B cell (primary cell): ENCODE results near the gene SHISA8. TPM values are rescaled to one million over a fixed set of nuclear protein-coding genes. Genes with fewer than 3 reads are reported as not detected.

Experiments
- ATAC-seq: fragments of 200-7000 bp; cut with Tn5 transposase; one replicate; pipeline ENCODE4 v1.10.0; 2021; ENCODE audit warnings: low read depth, mild to moderate bottlenecking, moderate number of reproducible peaks, moderate library complexity
- CTCF ChIA-PET: fragments of 350-600 bp; sonication (Branson Sonifier 250); formaldehyde crosslinking; loops from one replicate; lab custom pipeline; 2021; ENCODE audit warnings: antibody characterized with exemption, inconsistent platforms; lab: Charles Lee
- POLR2A ChIA-PET: fragments of 350-600 bp; sonication (Branson Sonifier 250); formaldehyde crosslinking; loops from one replicate; lab custom pipeline; 2021; ENCODE audit warnings: antibody characterized with exemption; lab: Charles Lee
- DNase-seq: peaks from one replicate; pipeline ENCODE4 v3.0.0; 2013
- H2AFZ ChIP-seq: 2 replicates; pipeline ENCODE4 v1.6.1; 2012; ENCODE audit warnings: mild to moderate bottlenecking, low read depth, low read length; ENCODE audit not compliant: insufficient read depth, poor library complexity, severe bottlenecking
- H3K27ac ChIP-seq, 2 donors: 1 replicate in 1 of 2; 2 replicates in 1 of 2; pipeline ENCODE4 v1.5.1; 2012 to 2013; ENCODE audit warnings: low read length in 2 of 2, mild to moderate bottlenecking in 2 of 2, moderate library complexity in 1 of 2
- H3K27me3 ChIP-seq, 4 experiments: fragments of 200-600 bp in 1 of 4; sonication (generic) in 1 of 4; replicated peaks in 1 of 4; 1 replicate in 2 of 4; 2 replicates in 2 of 4; pipeline versions ENCODE4 v1.6.1 to v1.7.0; 2013 to 2016; ENCODE audit warnings: low read length in 3 of 4, mild to moderate bottlenecking in 2 of 4, mixed read lengths in 1 of 4, moderate library complexity in 1 of 4; ENCODE audit not compliant: insufficient read depth in 4 of 4, control insufficient read depth in 3 of 4; ENCODE audit errors: control extremely low read depth in 1 of 4
- H3K36me3 ChIP-seq, 2 experiments: replicated peaks in 1 of 2; 1 replicate in 1 of 2; 2 replicates in 1 of 2; pipeline versions ENCODE4 v1.6.1 to v1.7.1; 2013; ENCODE audit warnings: low read length in 1 of 2; ENCODE audit not compliant: insufficient read depth in 2 of 2, control insufficient read depth in 1 of 2; ENCODE audit errors: control extremely low read depth in 1 of 2, extremely low read depth in 1 of 2
- H3K4me1 ChIP-seq, 2 donors: fragments of 200-600 bp in 1 of 2; sonication (generic) in 1 of 2; 1 replicate in 1 of 2; 2 replicates in 1 of 2; pipeline versions ENCODE4 v1.5.1 to v1.6.1; 2013 to 2017; ENCODE audit warnings: low read length in 2 of 2; ENCODE audit not compliant: control insufficient read depth in 2 of 2, insufficient read depth in 2 of 2
- H3K4me2 ChIP-seq: replicated peaks from 2 replicates; pipeline ENCODE3; 2012; ENCODE audit warnings: mild to moderate bottlenecking, low read depth, low read length; ENCODE audit not compliant: poor library complexity, severe bottlenecking
- H3K4me3 ChIP-seq, 5 experiments: fragments of 200-600 bp in 1 of 5; sonication (generic) in 1 of 5; 1 replicate in 3 of 5; 2 replicates in 2 of 5; pipeline versions ENCODE4 v1.5.1 to v1.7.0; 2011 to 2016; ENCODE audit warnings: low read length in 4 of 5, mild to moderate bottlenecking in 4 of 5, low read depth in 2 of 5, control low read depth in 1 of 5, moderate library complexity in 1 of 5; ENCODE audit not compliant: insufficient read depth in 1 of 5; ENCODE audit errors: control extremely low read depth in 1 of 5, extremely low read depth in 1 of 5
- H3K79me2 ChIP-seq: fragments of 200-600 bp; sonication (generic); one replicate; pipeline ENCODE4 v1.6.0; 2016; ENCODE audit warnings: low read length; ENCODE audit not compliant: control insufficient read depth, insufficient read depth
- H3K9ac ChIP-seq: fragments of 200-600 bp; sonication (generic); 2 replicates; pipeline ENCODE4 v1.6.1; 2017; ENCODE audit warnings: mild to moderate bottlenecking, low read length, moderate library complexity
- H3K9me3 ChIP-seq, 3 donors: one replicate each; pipeline versions ENCODE4 v1.6.1 to v1.7.1; 2013; ENCODE audit warnings: low read length in 2 of 3; ENCODE audit not compliant: control insufficient read depth in 2 of 3, insufficient read depth in 1 of 3; ENCODE audit errors: control extremely low read depth in 1 of 3
- H4K20me1 ChIP-seq: 2 replicates; pipeline ENCODE4 v1.6.0; 2012; ENCODE audit warnings: mild to moderate bottlenecking, low read length; ENCODE audit not compliant: insufficient read depth, control insufficient read depth, poor library complexity, severe bottlenecking
- H3K27ac Mint-ChIP-seq: one replicate; pipeline ENCODE4 v1.8.0; 2021; ENCODE audit warnings: mixed read lengths
- H3K27me3 Mint-ChIP-seq: one replicate; pipeline ENCODE4 v1.8.0; 2021; ENCODE audit warnings: mixed read lengths
- H3K4me1 Mint-ChIP-seq: one replicate; pipeline ENCODE4 v1.8.0; 2021; ENCODE audit warnings: mixed read lengths
- H3K4me3 Mint-ChIP-seq: one replicate; pipeline ENCODE4 v1.8.0; 2021; ENCODE audit warnings: mixed read lengths
- H3K9me3 Mint-ChIP-seq: one replicate; pipeline ENCODE4 v1.8.0; 2022; ENCODE audit warnings: mixed read lengths; ENCODE audit not compliant: insufficient read depth
- CTCF ChIP-seq: fragments of 200-600 bp; IDR thresholded peaks from one replicate; pipeline ENCODE4 v1.8.0; 2022; ENCODE audit warnings: antibody characterized with exemption, mild to moderate bottlenecking
- EZH2 ChIP-seq: IDR thresholded peaks from 2 replicates; pipeline ENCODE4 v1.6.1; 2012; ENCODE audit warnings: borderline replicate concordance, low read depth, mild to moderate bottlenecking, moderate library complexity, low read length; ENCODE audit not compliant: insufficient read depth, poor library complexity, severe bottlenecking
- WGBS: methylation state at CpG from one replicate; pipeline ENCODE4 v1.1.5; 2013; ENCODE audit warnings: missing lambda C conversion rate; ENCODE audit not compliant: insufficient coverage; 5-methylcytosine and 5-hydroxymethylcytosine counted together
- intact Hi-C: fragments of 100-400 bp; cut with micrococcal nuclease; formaldehyde crosslinking; loops from one replicate; pipeline ENCODE4 v1.10.0; 2022
- polyA plus RNA-seq: library from polyadenylated mRNA; depleted of rRNA; stranded (reverse); fragments of >200 nt; gene quantifications from 2 replicates; pipeline ENCODE4 v1.2.3, GENCODE V29; 2012
- total RNA-seq, 2 donors: library from RNA; stranded (reverse); fragments of 120-200 nt in 1 of 2; gene quantifications; 1 replicate in 1 of 2; 2 replicates in 1 of 2; pipeline versions ENCODE4 v1.2.3 to v1.2.4, GENCODE V29; 2013 to 2022

Gene SHISA8
- total and polyA plus RNA-seq, 2 donors (not counting 1 experiment from before 2014, with no cell fraction given): 22.4 to 46.5 TPM

DNA sequence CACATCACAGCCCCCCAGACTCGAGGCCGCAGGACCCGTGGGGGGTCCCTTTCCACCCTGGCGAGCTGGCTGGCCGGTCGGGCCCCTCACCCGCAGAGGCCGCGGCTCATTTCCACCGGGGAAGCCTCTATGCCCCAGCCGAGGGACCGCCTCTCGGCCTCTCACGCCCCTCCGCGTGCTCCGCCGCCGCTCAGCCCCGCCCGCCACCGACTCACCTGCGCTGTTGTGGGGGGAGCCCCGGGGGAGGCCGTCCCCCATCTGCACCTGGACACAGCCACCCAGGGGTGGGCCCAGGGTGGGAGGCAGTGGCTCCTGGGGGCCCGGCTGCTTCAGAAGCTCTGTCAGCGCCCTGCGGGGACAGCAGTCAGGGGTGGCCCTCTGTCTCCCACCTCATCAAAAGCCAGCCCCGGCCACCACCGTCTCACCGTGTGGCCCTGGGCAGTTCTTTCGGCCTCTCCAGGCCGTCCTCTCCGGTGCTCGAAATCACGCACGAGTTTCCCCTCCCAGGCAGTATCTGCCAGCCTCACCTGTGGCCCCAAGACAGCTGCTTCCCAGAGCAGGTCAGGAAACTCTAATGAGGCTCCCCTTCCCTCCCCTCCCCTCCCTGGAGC lies 3.8 kb downstream of the SHISA8 start:
- Histone ChIP-seq H3K36me3 (peaks cover 0 to 5% of the 10 kb centered on the region in 2 experiments), H3K4me3 (peak overlapping the region in 4 of 5 experiments; percentile 35 to 57 (median 50)), H3K4me2 (peak overlapping the region; percentile 98), H3K79me2 (peaks cover 13% of the 10 kb centered on the region), H3K27me3 (peaks cover 0 to 49% (median 23%) of the 10 kb centered on the region in 4 experiments), H3K9ac (peak overlapping the region; percentile 66), H2AFZ (peak overlapping the region; percentile 58), H3K4me1 (peaks cover 68 to 69% of the 10 kb centered on the region in 2 donors), H3K27ac (no peak overlapping the region), H3K9me3 (peaks cover 0 to 5% (median 0%) of the 10 kb centered on the region in 3 donors), H4K20me1 (peaks cover 36% of the 10 kb centered on the region)
- no peaks in the 10 kb centered on the region for H3K9me3 Mint-ChIP-seq
- peak; percentile 78 for TF ChIP-seq EZH2
- TF ChIP-seq CTCF: no peak
- ATAC-seq: peak; percentile 13
- peak overlapping the region; percentile 83 for H3K4me3 Mint-ChIP-seq
- ChIA-PET CTCF (interaction anchor here (0.9 to 3.9 kb wide), 5 partner anchors 14 to 214 kb away, joined by 3 to 22 read pairs (median 4); no protein-coding TSS in a partner anchor), POLR2A (interaction anchor here (0.6 to 5.0 kb wide), 6 partner anchors 9 to 80 kb away, joined by 3 to 32 read pairs (median 5); partner anchors contain the start of gene TNFRSF13C)
- intact Hi-C loops: loop anchor here (2.0 kb wide), 1 partner anchor 78 kb away; the partner anchor contains the start of gene SREBF2
- peak; percentile 72 for DNase-seq
- peaks cover 9% of the 10 kb centered on the region for H3K27me3 Mint-ChIP-seq
- WGBS: 11% methylated on average over 37 of the region's 37 CpGs
- peaks cover 58% of the 10 kb centered on the region for H3K4me1 Mint-ChIP-seq
- H3K27ac Mint-ChIP-seq: peak overlapping the region; percentile 59
